Measurements from ENCODE around the gene PTPRT.

PTPRT gene

DNA sequence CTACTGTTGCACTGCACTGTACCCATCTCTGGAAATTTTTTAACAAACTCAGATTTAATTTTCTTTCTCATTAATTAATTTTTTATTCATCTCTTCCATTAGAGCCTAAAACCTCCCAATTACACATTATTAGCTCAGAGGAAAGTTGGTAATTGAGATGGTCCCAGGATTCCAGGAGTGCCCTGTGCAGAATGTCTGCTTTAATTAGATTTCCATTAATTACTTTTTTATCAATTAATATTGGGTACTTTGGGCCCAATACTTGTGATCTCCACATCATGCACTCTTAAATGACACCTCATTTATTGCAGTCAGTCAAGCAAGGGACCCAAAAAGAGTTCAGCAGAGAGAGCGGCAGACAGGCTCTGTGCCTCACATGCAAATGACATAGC, 232.0 kb downstream of the PTPRT start:
- no peaks in the 10 kb centered on the region for H3K9me2 ChIP-seq (replicated peaks; ENCODE audit: insufficient read depth, low read length)
- TF ChIP-seq, protein P1, sequence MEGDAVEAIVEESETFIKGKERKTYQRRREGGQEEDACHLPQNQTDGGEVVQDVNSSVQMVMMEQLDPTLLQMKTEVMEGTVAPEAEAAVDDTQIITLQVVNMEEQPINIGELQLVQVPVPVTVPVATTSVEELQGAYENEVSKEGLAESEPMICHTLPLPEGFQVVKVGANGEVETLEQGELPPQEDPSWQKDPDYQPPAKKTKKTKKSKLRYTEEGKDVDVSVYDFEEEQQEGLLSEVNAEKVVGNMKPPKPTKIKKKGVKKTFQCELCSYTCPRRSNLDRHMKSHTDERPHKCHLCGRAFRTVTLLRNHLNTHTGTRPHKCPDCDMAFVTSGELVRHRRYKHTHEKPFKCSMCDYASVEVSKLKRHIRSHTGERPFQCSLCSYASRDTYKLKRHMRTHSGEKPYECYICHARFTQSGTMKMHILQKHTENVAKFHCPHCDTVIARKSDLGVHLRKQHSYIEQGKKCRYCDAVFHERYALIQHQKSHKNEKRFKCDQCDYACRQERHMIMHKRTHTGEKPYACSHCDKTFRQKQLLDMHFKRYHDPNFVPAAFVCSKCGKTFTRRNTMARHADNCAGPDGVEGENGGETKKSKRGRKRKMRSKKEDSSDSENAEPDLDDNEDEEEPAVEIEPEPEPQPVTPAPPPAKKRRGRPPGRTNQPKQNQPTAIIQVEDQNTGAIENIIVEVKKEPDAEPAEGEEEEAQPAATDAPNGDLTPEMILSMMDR (IDR thresholded peaks at IDR 0.05; ENCODE audit: insufficient read depth, low read length, poor library complexity, severe bottlenecking), result no peak
- TF ChIP-seq EZH2phosphoT487 (conservative IDR thresholded peaks at IDR 0.05; ENCODE audit: low read length), result no peak
- no peaks in the 10 kb centered on the region for H4K20me1 ChIP-seq (ENCODE audit: low read depth, low read length)
- no peaks in the 10 kb centered on the region for H3K27me3 ChIP-seq (ENCODE audit: low read length)
- H3F3A ChIP-seq (ENCODE audit: insufficient read depth), result no peaks in the 10 kb centered on the region
- no peak overlapping the region for H3K4me2 ChIP-seq (ENCODE audit: low read depth, low read length, poor library complexity, severe bottlenecking)
- H3K27ac ChIP-seq (ENCODE audit: low read depth, low read length), result no peak overlapping the region
- no peaks in the 10 kb centered on the region for H3K9me3 ChIP-seq (ENCODE audit: insufficient read depth, low read length)
- no peak overlapping the region for H2AFZ ChIP-seq (ENCODE audit: low read depth, low read length, severe bottlenecking)
- no peaks in the 10 kb centered on the region for H3K79me2 ChIP-seq (ENCODE audit: insufficient read depth, low read length)
- H3K9ac ChIP-seq (ENCODE audit: low read length), result no peak overlapping the region
- no peak overlapping the region for H3K4me3 ChIP-seq (ENCODE audit: insufficient read depth, low read length, poor library complexity, severe bottlenecking)
- H3K36me3 ChIP-seq (ENCODE audit: low read length), result no peaks in the 10 kb centered on the region

DNA sequence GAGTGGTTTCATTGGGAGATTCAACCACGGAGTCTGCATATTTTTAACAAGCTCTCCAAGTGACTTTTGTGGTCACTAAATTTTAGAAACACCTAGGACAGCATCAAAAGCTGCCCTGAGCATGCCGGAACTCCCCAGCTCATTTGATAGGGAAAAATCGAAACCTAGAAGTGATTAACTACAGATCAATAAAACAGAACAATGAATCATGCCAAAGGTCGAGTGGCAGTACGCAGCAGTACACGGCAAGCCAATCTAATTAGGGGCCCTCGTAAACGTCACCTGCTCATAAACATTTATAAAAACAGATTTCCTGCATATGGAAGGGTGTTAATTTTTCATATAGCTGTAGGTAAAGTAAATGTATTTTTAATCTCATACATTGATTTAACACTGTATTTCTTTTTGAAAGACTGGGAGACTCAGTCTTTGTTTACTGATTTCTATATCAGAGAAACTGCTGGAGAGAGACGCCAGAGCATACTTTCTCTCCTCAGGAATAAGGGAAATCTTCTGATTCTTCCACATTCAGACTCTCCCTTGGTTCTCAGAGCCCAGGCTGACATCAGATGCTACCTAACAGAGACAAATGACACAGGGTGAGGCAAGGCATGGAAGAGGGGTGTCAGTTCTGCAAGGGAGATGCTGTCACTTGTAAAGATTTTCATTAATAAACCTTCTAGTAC, 232.5 kb downstream of the PTPRT start:
- no peak overlapping the region for H3K4me2 ChIP-seq (ENCODE audit: low read depth, low read length, poor library complexity, severe bottlenecking)

DNA sequence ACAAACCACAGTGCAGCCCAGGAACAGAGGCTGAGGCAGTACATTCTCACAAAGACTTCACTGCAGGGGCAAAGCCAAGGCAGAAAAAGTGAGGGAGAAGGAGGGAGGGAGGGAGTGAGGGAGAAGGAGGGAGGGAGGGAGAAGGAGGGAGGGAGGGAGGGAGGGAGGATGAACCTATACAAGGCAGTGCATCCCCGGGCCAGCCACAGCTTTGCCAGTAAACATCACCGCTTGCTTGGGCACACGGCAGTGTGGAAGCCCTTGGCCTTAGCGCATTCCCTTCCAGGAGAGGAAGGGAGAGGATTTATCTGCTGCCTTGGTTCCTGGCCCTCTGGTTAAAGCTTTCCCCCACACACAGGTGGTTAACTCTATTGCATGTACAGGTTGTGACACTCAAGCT, 234.0 kb downstream of the PTPRT start:
- Histone ChIP-seq H3K9ac (ENCODE audit: low read length) (no peak overlapping the region), H3K79me2 (ENCODE audit: insufficient read depth, low read length) (no peaks in the 10 kb centered on the region)
- TF ChIP-seq, protein P1 (IDR thresholded peaks at IDR 0.05; ENCODE audit: insufficient read depth, low read length, poor library complexity, severe bottlenecking), result no peak

More for the DNA sequence above, 232.5 kb downstream of the PTPRT start:
- Histone ChIP-seq H3K4me3 (ENCODE audit: insufficient read depth, low read length, poor library complexity, severe bottlenecking) (no peak overlapping the region), H4K20me1 (ENCODE audit: low read depth, low read length) (no peaks in the 10 kb centered on the region), H3K79me2 (ENCODE audit: insufficient read depth, low read length) (no peaks in the 10 kb centered on the region), H3K9me3 (ENCODE audit: insufficient read depth, low read length) (no peaks in the 10 kb centered on the region), H2AFZ (ENCODE audit: low read depth, low read length, severe bottlenecking) (no peak overlapping the region), H3K36me3 (ENCODE audit: low read length) (no peaks in the 10 kb centered on the region), H3K27me3 (ENCODE audit: low read length) (no peaks in the 10 kb centered on the region), H3K9me2 (replicated peaks; ENCODE audit: insufficient read depth, low read length) (no peaks in the 10 kb centered on the region), H3K9ac (ENCODE audit: low read length) (no peak overlapping the region), H3F3A (ENCODE audit: insufficient read depth) (no peaks in the 10 kb centered on the region), H3K27ac (ENCODE audit: low read depth, low read length) (no peak overlapping the region)
- no peak for TF ChIP-seq EZH2phosphoT487 (conservative IDR thresholded peaks at IDR 0.05; ENCODE audit: low read length)
- TF ChIP-seq, protein P1 (IDR thresholded peaks at IDR 0.05; ENCODE audit: insufficient read depth, low read length, poor library complexity, severe bottlenecking), result no peak

More for the DNA sequence above, 234.0 kb downstream of the PTPRT start:
- Histone ChIP-seq H2AFZ (ENCODE audit: low read depth, low read length, severe bottlenecking) (no peak overlapping the region), H3K27me3 (ENCODE audit: low read length) (no peaks in the 10 kb centered on the region), H3K27ac (ENCODE audit: low read depth, low read length) (no peak overlapping the region), H3K4me2 (ENCODE audit: low read depth, low read length, poor library complexity, severe bottlenecking) (no peak overlapping the region), H3F3A (ENCODE audit: insufficient read depth) (no peaks in the 10 kb centered on the region), H3K9me2 (replicated peaks; ENCODE audit: insufficient read depth, low read length) (no peaks in the 10 kb centered on the region), H3K36me3 (ENCODE audit: low read length) (no peaks in the 10 kb centered on the region), H3K9me3 (ENCODE audit: insufficient read depth, low read length) (no peaks in the 10 kb centered on the region), H3K4me3 (ENCODE audit: insufficient read depth, low read length, poor library complexity, severe bottlenecking) (no peak overlapping the region), H4K20me1 (ENCODE audit: low read depth, low read length) (no peaks in the 10 kb centered on the region)

Data from SU-DHL-6 (cell line).